Stimulated activated CD4-positive, alpha-beta T cell treated with anti-CD3 and anti-CD28 coated beads, Interleukin-12 subunit alpha, Interleukin-12 subunit beta, amount 100 ng/mL, for 4 hours (primary cell): ENCODE data around the gene AAR2.

Source experiments
- DNase-seq: peaks from one replicate; pipeline ENCODE4 v3.0.0-alpha.2; 2020

AAR2 gene

GRCh38 chr20:36235892-36236785 lies at the start of gene AAR2:
Gene AAR2, plus strand, starts transcription at chr20:36236478. Its CDS starts 3,391 bp downstream, at chr20:36239869.
- peak; percentile 77 for DNase-seq

- DNase-seq = no peak
Measured at GRCh38 chr20:36193977-36194712, 42.1 kb upstream of the AAR2 start.

DNA sequence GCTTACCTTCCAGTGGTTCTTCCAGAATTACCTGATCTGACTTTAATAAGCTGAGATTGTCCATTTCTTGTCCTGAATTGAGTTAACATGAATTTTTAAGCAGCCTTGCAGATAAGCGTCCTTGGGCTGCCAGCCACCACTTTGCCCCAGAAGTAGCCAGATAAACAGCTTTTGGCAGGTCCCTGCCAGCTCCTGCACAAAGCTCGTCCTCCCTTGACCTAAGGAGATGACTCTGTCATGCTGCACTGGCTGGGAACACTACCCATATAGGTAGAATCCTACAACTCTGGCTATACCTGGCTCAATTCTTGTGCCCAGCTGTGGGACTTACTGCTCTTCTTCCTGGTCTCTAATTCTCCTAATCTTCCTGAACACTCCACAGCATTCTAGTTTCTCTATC lies 39.6 kb upstream of the AAR2 start:
- no peak for DNase-seq

DNA sequence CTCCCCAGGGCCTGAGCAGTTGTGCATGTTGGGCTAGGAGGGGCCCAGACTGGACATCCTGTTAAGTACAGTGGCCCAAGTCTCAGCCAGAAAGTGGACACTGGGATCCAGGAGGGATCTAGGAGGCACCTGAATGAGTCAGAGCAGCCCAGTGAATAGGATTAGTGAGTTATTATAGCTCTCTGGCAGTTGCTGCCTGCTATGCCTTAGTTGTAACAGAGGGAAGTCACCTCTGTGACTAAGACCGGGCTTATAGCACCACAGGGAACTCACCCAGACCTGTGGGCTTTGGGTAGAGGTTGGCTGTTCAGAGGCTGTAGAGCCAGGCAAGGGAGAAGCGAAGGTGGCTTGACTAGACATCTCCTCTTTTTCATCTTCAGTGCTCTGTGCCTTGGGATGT lies 39.0 kb upstream of the AAR2 start:
- DNase-seq = no peak

GRCh38 chr20:36199345-36200257 lies 36.7 kb upstream of the AAR2 start:
- DNase-seq = peak; percentile 77

DNA sequence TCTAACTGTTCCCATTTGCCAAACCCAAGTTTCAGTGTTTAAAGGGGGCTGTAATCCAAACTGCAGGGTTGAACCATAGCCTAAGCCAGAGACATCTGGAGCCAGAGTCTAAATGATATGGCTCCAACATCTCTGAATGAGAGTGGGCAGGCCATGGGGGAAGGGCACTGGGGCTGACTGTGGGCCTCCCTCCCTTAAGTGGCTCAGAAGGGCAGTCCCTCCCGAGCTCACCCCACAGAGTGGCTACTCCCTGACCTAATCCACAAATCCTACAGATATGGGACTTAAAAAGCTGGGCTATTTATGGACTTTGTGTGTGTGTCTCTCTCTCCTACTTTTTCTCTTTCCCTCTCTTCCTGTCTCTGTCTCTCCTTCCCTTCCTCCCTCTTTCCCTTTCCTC lies 35.8 kb upstream of the AAR2 start:
- no peak for DNase-seq

DNA sequence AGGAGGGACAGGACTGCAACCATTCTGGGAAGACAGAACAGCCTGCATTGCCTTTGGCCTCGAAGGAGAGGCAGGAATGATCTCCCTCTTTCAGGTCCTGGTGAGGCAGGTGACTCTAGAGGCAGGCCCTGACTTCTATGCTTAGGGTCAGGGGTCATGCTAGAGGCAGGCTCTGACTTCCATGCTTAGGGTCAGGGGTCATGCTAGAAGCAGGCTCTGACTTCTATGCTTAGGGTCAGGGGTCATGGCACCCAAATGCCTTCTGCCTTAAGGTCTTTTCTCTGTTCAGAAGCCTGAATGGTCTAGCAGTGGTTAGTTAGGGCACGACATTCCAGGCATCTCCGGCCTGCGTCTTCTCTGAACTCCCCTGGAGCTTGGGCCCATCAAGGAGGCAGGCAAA lies 35.1 kb upstream of the AAR2 start:
- DNase-seq = no peak

DNA sequence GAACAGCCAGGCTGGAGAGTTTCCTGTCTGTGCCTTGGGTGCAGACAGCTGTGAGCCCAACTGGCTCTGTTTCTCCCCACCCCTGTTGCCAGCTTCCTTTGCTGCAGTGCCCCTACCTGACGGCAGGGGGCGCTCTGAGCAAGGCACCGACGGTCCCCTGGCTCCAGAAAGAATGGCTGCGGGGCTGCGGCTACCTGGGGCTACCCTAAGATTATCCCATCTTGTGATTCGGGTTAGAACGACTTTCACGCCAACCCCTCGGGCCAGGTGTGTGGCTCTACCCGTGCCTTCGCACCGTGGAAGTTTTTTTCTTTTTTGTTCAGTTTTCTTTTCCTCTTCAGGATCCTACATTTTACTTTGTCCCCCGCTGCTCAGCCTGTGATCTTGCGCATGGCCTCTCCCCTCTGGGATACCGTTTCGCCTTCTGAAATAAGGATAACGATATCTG lies 33.4 kb upstream of the AAR2 start:
- peak; percentile 76 for DNase-seq

- no peak for DNase-seq
Measured at GRCh38 chr20:36203861-36204260, 32.4 kb upstream of the AAR2 start.

- no peak for DNase-seq
Measured at GRCh38 chr20:36205026-36205425, 31.3 kb upstream of the AAR2 start.

DNA sequence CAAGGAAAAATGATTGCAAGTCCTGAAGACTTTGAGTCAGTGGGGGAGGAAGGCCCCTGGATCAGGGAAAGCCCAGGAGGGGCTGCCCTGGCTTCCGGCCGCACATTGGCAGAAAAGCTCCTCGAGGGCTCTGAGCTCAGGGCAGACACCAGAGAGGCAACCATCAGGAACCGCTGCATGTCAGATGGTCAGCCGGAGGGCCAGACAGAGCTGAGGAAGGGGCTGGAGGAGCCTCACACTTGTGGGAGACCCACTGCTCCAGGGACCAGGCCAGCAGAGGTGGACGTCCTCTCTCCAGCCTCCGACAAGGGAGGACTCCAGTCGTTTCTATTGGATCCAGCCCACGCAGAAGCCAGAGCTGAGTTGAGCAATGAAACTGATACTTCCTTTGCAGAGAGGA lies 30.2 kb upstream of the AAR2 start:
- DNase-seq = no peak

GRCh38 chr20:36206641-36207040 lies 29.6 kb upstream of the AAR2 start:
- DNase-seq = no peak

GRCh38 chr20:36207602-36208001 lies 28.7 kb upstream of the AAR2 start:
- DNase-seq = no peak

- DNase-seq = no peak
Measured at GRCh38 chr20:36208257-36208656, 28.0 kb upstream of the AAR2 start.

DNA sequence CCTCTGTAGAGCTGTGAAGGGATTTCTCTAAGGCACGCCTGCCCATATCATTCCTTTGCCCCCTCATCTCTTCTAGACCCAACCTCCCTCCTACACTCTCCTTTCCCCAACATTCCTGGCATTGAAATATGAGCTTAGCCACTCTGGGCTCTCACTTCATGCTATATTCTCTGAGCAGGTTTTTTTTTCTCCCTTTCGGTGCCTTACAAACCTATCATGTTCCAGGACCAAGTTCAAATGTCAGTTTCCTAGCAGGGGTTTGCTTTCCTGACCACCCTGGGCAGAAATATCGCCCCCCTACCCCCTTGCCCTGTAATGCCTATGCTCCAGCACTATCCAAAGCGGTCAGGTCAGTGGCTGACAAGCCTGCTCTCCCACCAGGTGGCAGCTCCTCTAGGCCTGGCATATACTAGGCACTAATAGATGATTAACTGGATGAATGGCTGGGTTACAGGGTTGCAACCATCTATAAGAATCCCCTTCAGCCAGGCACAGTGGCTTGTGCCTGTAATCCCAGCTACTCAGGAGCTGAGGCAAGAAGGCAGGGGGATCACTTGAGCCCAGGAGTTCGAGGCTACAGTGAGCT lies 25.7 kb upstream of the AAR2 start:
- DNase-seq = no peak

- no peak for DNase-seq
Measured at GRCh38 chr20:36213362-36213761, 22.9 kb upstream of the AAR2 start.

- no peak for DNase-seq
Measured at GRCh38 chr20:36214684-36215256, 21.5 kb upstream of the AAR2 start.

GRCh38 chr20:36215778-36216177 lies 20.5 kb upstream of the AAR2 start:
- no peak for DNase-seq

GRCh38 chr20:36216314-36217025 lies 19.8 kb upstream of the AAR2 start:
- no peak for DNase-seq

- no peak for DNase-seq
Measured at GRCh38 chr20:36217226-36217625, 19.1 kb upstream of the AAR2 start.

DNA sequence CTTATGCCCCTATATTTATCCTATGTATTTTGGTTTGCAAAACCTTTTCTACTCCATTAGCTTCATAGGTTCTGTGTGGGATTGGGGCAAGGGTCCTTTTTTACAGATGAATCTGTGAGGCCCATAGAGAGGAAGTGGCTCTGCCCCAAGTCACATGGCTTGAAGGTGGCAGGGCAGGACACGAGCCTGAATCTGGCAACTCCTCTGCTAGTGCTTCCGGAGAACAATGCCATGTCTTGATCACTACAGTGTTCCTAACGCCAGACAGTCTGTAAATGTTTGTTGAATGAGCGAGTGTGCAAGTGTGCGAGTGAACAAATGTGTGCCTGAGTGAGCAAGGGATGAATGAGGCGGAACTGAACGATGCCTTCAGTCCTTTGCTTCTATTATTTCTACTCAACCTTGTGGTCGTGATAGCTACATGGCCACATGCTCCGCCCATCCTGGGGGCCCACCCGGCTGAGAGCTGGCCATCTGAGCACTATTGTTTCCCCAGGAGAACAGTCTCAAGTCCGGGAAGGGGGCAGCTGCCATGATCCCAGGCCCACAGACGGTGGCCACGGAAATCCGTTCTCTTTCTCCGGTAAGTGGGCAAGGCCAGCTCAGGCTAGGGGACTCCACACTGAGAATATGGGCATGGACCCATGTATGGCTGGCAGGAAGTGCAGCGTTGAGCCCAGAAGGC lies 17.8 kb upstream of the AAR2 start:
- DNase-seq = no peak
